GM21737 (cell line): ENCODE results near the gene HSD17B11.
"Not testable (repeated sequence)": the region's sequence is repeated elsewhere in the genome, so short reads cannot be mapped to it uniquely, and the experiment has no call there.

ENCODE experiments used
- ATAC-seq: cut with Tn5 transposase; IDR thresholded peaks from one replicate; pipeline ENCODE4 v1.9.1; 2021; ENCODE audit warnings: mild to moderate bottlenecking, moderate library complexity; ENCODE audit not compliant: unreplicated experiment

Gene HSD17B11

DNA sequence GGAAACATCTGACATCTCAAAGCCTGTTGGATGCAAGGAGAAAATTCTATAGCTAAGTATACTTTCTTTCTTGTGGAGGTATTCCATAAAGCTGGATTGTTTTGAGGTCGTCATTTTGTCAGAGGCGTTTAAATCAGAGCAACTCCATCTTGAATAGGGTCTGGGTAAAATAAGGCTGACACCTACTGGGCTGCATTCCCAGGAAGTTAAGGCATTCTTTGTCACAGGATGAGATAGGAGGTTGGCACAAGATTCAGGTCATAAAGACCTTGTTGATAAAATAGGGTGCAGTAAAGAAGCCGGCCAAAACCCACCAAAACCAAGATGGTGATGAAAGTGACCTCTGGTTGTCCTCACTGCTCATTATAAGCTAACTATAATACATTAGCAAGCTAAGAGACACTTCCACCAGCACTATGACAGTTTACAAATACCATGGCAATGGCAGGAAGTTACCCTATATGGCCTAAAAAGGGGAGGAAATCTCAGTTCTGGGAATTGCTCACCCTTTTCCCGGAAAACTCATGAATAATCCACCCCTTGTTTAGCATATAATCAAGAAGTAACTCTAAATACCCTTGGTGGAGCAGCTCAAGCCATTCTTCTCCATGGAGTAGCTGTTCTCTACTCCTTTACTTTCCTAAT lies 80.2 kb downstream of the HSD17B11 start:
- ATAC-seq, result no peak

DNA sequence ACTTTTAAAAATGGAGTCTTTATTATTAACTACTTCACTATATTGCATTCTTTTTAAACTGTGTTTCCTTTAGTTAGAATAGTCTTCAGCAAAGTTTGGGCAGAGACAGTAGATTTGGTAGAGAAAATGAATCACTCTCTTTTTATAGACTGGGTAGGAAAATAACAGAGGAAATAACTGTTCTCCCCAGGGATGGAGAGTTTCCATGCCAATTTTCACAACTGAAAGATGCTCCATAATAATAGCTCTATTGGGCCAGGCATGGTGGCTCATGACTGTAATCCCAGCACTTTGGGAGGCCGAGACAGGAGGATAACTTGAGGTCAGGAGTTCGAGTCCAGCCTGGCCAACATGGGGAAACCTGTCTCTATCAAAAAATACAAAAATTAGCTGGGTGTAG lies 81.4 kb downstream of the HSD17B11 start:
- no peak for ATAC-seq

DNA sequence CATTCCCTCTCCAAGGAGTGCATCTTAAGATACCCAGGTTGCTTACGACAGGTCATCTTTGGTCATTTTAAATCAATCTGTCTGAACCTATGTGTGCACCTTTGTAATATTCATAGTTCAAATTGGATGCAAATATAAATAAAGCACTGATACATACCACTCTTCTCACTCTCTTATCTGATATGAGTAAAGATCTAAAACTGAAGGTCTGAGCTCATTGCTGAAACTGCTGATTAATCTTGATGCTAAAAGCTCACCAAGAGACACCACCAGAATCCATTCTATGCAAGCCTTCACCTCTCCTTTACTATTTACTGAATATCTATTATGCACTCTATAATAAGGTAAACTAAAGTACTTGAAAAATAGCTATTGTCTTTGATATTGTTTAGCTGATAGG lies 84.9 kb downstream of the HSD17B11 start:
- ATAC-seq, result no peak

DNA sequence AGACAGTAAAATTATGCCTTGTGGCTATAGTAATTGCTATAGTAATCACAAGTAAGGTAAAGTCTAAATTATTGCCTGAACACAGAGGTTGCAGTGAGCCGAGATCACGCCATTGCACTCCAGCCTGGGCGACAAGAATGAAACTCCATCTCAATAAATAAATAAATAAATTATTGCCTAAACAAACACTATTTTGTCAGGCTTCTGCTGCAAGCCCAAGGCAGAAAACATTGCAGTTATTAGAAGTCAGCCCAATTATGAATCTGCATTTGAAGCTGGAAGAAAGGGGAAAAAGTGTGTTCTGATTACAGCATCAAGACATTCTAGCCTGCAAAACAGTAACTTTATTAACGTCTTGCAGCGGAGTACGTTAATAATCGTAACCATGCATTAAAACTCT lies 85.4 kb downstream of the HSD17B11 start:
- no peak for ATAC-seq

DNA sequence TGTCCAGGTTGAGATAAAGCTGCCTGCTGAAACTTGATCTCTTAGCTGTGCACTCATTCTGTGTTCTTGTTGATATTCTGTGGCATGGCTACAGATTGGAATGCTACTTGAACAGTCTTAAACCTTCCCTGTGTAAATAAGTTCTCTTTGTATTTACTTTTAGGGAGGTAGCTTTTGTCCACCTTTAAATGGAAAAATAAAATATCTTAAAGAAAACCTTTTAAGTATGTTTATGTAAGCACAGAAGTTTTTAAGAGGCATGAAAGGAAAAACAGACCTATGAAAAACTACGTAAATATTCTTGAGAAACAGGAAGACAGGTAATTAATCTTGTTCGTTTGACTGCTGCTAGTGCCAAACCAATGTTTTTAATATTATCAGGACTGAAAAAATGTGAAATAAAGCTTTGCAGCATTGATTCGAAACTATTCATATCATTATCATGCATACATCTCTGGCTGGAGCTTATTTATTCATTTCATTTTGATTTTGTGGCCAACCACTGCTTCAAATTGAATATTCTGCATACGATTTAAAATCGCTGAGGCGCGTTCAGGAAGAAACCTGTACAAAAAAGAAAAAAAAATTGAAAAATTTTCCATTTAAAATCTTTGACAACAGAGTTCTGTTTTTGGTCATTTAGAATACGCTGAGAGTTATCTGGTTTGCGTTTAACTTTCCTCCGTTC lies 86.1 kb downstream of the HSD17B11 start:
- no peak for ATAC-seq

DNA sequence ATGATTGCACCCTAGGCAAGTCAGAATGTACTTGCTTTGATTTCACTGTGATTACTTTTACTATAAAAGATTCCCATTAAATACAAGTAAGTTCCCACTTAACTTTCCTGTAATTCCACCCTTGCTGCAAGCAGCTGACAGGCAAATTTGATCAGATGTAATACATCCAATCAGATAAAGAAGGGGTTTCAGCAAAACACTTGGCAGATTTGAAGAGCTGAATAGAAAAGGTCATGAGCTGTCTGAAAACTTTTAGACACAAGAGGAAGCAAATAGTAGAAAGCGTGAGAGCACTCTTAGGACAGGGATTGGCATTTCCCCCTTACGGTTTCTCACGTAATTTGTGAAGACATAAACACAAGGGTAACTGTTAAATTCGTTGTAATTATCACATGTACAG lies 91.1 kb downstream of the HSD17B11 start:
- ATAC-seq, result no peak

DNA sequence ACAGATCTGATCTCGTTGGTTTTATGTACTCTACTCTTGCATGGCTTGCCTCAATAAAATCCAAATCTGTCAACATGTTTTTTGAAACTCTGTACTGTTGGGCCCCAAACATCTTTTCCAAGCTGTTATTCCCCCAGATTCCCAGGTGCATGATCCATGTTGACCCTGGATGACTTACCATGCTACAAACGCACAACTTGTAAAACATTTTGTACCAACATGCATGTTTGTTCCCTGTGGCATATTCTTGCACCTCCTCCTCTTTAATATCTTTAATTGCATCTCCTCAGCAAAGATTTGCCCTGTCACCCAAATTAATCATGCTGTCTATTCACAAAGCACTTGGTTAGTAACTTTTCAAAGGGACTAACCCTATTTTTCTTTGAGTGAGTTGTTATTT lies 92.6 kb downstream of the HSD17B11 start:
- ATAC-seq, result no peak

DNA sequence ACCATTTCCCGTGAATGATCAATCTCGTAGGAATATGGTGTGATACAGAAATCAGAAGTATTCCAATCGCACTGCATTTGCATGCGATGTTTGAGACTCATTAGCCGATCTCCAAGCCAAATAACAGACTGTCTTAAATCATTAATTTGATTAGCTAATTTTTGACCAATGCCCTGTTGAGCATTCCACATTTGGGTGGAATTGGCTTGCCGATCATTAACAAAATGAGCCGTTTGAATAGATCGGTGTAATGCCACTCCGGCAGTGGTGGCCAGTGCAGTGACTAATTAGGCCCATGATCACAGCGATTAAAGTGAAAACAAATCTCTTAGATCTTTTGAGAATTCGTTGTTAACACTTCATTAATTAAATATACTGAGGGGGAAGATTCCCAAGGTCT lies 96.1 kb downstream of the HSD17B11 start:
- not testable (repeated sequence) for ATAC-seq

DNA sequence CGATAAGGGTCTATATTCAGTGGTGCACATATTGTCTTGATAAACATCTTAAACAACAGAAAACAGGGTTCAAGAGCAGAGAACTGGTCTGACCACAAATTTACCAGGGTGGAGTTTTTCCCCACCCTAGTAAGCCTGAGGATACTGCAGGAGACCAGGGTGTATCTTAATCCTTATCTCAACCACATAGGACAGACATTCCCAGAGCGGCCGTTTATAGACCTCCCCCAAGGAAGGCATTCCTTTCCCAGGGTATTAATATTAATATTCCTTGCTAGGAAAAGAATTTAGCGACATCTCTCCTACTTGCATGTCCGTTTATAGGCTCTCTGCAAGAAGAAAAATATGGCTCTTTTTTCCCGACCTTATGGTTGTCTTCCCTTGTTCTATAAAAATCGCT lies 97.1 kb downstream of the HSD17B11 start:
- ATAC-seq, result not testable (repeated sequence)

DNA sequence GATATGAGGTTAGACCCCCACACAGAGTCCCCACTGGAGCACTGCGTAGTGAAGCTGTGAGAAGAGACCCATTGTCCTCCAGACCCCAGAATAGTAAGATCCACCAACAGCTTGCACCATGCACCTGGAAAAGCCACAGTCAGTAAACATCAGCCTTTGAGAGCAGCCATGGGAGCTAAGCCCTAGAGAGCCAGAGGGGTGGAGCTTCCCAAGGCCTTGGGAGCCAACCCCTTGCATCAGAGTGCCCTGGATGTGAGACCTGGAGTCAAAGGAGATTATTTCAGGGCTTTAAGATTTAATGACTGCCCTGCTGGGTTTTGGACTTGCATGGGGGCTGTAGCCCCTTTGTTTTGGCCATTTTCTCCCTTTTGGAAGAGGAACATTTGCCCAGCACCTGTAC lies 104.0 kb downstream of the HSD17B11 start:
- no peak for ATAC-seq
